Cardiac septum (tissue), 1 donor: ENCODE results near the gene RFXANK. TPM values are rescaled to one million over a fixed set of nuclear protein-coding genes. Genes with fewer than 3 reads are reported as not detected.
"Not testable (repeated sequence)": the region's sequence is repeated elsewhere in the genome, so short reads cannot be mapped to it uniquely, and the experiment has no call there.

Experiments
- DNase-seq: peaks from one replicate; pipeline ENCODE4 v3.0.0-alpha.2; 2020; ENCODE audit warnings: low spot score
- intact Hi-C: fragments of 100-400 bp; cut with DNase I; formaldehyde crosslinking; loops from one replicate; pipeline ENCODE4 v1.14.0; 2022
- long read RNA-seq: library from polyadenylated mRNA; unstranded; transcript quantifications from one replicate; pipeline ENCODE4 v2.0.0, GENCODE V29; 2021
- total RNA-seq: library from RNA; stranded (reverse); fragmentation: NEBNext Ultra II Directional; extraction: Animal tissue kit (Norgen Biotek cat#: 25700); gene quantifications from one replicate; pipeline ENCODE4 v1.2.1, GENCODE V29; 2021
- donor health status: DM: no; HTN: no; CAD: no.

RFXANK gene
- total RNA-seq = 29.6 TPM
- long read RNA-seq, transcript RFXANK-203 (9 exons, 1,212 nt) = major isoform, 8 of 34 reads
- long read RNA-seq, partial matches to known transcripts = 18 of 34 reads
- long read RNA-seq, other reads (novel, unspliced or antisense) = 7 of 34 reads

GRCh38 chr19:19192078-19192882 is at the start of gene RFXANK, which contains the start of gene BORCS8:
RFXANK (plus strand) TSS chr19:19192258; CDS start chr19:19193947, 1,689 bp downstream.
BORCS8 (minus strand) TSS chr19:19192152; CDS start chr19:19192117, 35 bp downstream.
- intact Hi-C loops = loop anchor here (1.0 to 10.0 kb wide), 5 partner anchors 11 to 313 kb away; partner anchors contain the start of genes GATAD2A, MAU2, NR2C2AP and SLC25A42
- peak; percentile 99 for DNase-seq

GRCh38 chr19:19142347-19142746 is 49.7 kb upstream of the RFXANK start:
- intact Hi-C loops = no loop called here
- DNase-seq = no peak

GRCh38 chr19:19145281-19145680 is 46.8 kb upstream of the RFXANK start:
- DNase-seq = no peak
- intact Hi-C loops = loop anchor here (5.0 kb wide), 1 partner anchor 197 kb away; no protein-coding TSS in a partner anchor

- peak; percentile 91 for DNase-seq
- intact Hi-C loops = loop anchor here (5.0 kb wide), 1 partner anchor 196 kb away; no protein-coding TSS in a partner anchor
Observed at GRCh38 chr19:19145684-19146608, 46.1 kb upstream of the RFXANK start.

GRCh38 chr19:19146865-19147264 is 45.2 kb upstream of the RFXANK start:
- intact Hi-C loops = loop anchor here (5.0 kb wide), 1 partner anchor 195 kb away; no protein-coding TSS in a partner anchor
- DNase-seq = no peak

GRCh38 chr19:19147344-19147743 is 44.7 kb upstream of the RFXANK start:
- DNase-seq = no peak
- intact Hi-C loops = loop anchor here (5.0 kb wide), 1 partner anchor 195 kb away; no protein-coding TSS in a partner anchor

- intact Hi-C loops = loop anchor here (5.0 kb wide), 1 partner anchor 194 kb away; no protein-coding TSS in a partner anchor
Observed at GRCh38 chr19:19148504-19148903, 43.6 kb upstream of the RFXANK start.

GRCh38 chr19:19149435-19149834 is 42.6 kb upstream of the RFXANK start:
- DNase-seq = no peak
- intact Hi-C loops = loop anchor here (5.0 kb wide), 1 partner anchor 193 kb away; no protein-coding TSS in a partner anchor

More at GRCh38 chr19:19148504-19148903, 43.6 kb upstream of the RFXANK start:
- DNase-seq = not testable (repeated sequence)

GRCh38 chr19:19151418-19151817 is 40.6 kb upstream of the RFXANK start:
- DNase-seq = no peak
- intact Hi-C loops = no loop called here

GRCh38 chr19:19152668-19153384 is 39.2 kb upstream of the RFXANK start:
- DNase-seq = no peak
- intact Hi-C loops = no loop called here

GRCh38 chr19:19154768-19155494 is 37.1 kb upstream of the RFXANK start:
- DNase-seq = no peak
- intact Hi-C loops = no loop called here

- intact Hi-C loops = no loop called here
- no peak for DNase-seq
Observed at GRCh38 chr19:19155495-19156219, 36.4 kb upstream of the RFXANK start.

- intact Hi-C loops = no loop called here
- no peak for DNase-seq
Observed at GRCh38 chr19:19157808-19158207, 34.2 kb upstream of the RFXANK start.

- intact Hi-C loops = no loop called here
- DNase-seq = no peak
Observed at GRCh38 chr19:19159534-19159933, 32.5 kb upstream of the RFXANK start.

GRCh38 chr19:19160461-19161035 is 31.5 kb upstream of the RFXANK start:
- intact Hi-C loops = no loop called here
- DNase-seq = no peak

- intact Hi-C loops = no loop called here
- DNase-seq = no peak
Observed at GRCh38 chr19:19162495-19162894, 29.6 kb upstream of the RFXANK start.

GRCh38 chr19:19165396-19165795 is 26.7 kb upstream of the RFXANK start:
- intact Hi-C loops = no loop called here

More at GRCh38 chr19:19165396-19165795, 26.7 kb upstream of the RFXANK start:
- DNase-seq = no peak
